DMS114 treated with DMSO at 0.1 percent for 48 hours (cell line): Measurements from ENCODE around the gene DCLK3.

ENCODE experiments used
- DNase-seq: peaks from one replicate; lab custom pipeline; 2025; ENCODE audit not compliant: unreplicated experiment; lab: John Stamatoyannopoulos, UW

DCLK3 gene

GRCh38 chr3:36709826-36710365, 54.5 kb downstream of the DCLK3 start:
- no peak for DNase-seq

DNA sequence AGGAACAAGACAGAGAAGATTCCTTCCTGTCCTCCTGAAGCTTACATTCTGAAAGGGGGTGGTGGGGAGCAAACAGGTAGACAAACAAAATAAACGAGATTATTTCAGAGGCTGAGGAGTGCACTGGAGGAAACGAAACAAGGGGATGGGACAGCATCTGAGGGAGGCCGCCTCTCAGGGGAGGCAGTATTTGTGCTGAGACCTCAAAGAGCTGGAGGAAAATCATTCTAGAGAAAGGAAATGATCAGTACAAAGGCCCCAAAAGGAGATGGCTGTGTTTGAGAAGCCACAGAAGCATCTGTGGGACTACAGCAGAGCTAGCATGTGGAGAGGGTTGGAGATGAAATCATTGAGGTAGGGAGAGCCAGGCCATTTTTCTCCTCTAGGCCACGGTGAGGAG, 55.1 kb downstream of the DCLK3 start:
- no peak for DNase-seq

- DNase-seq: no peak
Measured at GRCh38 chr3:36707623-36708409, 56.5 kb downstream of the DCLK3 start.

DNA sequence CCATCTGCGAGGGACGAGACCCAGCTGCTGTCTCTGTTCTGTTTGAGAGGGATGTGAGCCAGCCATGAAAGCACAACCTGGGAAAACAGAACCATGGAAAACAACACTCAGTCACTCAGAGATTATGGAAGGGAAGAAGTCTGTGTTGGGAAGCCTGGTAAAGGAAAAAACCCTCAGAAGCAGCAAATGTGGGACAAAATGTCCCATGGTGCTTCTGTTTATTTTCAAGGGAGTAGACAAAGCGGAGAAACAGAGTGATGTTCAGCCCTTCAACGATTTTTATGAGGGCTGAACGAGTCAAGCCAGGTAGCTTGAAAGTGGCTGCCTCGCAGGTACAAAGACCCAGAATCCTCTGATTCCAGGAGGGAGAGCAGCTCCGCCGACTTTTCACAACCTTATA, 59.3 kb downstream of the DCLK3 start:
- no peak for DNase-seq

- DNase-seq: no peak
Measured at GRCh38 chr3:36704280-36704679, 60.1 kb downstream of the DCLK3 start.

DNA sequence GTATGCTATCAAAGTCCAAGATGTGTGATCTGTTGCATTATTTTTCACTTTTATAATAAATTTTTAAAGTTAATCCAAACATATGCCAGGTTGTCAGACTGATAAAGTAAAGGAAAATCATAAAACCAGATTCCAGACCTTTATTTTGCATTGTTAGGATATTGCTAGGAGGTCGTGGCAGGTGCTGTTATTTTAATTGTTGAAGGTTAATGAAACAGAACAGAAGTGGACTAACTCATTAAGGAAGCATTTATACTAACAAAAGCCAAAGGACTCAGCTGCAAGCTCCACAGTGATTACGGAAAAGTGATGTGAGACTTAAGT, 63.1 kb downstream of the DCLK3 start:
- no peak for DNase-seq

DNA sequence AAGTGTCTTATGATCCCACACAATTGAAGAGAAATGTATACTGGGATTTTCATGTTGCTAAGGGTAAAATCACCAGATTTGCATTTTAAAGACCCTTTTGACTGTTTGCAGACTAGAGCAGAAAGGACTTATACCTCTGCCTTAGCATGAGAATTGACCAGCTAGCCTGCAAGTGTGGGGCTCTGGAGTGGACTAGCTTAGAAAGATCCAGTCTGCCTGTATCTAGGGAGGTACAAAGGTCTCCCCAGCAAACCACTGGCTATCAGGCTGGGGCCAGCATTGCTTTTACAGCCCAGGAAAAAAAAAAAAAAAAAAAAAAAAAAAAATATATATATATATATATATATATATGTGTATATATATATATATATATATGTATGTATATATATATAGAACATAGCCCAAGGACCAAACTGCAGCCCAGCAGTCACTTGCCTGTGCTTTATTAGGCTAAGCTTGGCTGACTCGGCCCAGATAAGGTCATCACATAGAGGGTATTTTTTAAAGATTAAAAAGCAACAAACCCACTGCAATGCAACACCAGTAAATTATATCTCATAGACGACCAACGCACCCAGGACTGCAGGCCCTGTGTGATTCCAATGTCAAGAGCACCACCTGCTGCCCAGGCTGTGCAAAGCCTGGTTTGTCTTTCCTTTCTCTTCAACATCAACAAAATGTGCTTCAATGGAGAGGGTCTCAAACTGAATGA, 63.7 kb downstream of the DCLK3 start:
- peak; percentile 60 for DNase-seq

DNA sequence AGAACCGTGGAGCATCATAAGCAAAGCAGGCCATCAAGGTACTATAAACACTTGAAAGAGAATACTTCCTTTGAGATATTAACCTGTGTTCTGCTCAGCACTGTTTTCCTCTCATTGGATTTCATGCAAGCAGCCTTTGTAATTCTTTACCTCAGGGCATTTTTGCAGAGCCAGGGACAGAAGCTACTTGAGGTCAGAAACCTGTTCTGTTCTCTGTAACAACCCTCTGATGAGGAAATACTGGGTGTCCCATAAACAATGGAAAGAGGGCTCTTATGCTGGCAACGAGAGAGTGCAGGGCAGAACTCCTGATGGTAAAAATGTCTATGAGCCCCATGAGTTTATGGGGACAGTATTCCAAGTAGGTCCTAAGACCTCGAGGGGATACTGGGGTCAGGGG, 66.0 kb downstream of the DCLK3 start:
- no peak for DNase-seq

- no peak for DNase-seq
Measured at GRCh38 chr3:36697229-36698001, 66.9 kb downstream of the DCLK3 start.

DNA sequence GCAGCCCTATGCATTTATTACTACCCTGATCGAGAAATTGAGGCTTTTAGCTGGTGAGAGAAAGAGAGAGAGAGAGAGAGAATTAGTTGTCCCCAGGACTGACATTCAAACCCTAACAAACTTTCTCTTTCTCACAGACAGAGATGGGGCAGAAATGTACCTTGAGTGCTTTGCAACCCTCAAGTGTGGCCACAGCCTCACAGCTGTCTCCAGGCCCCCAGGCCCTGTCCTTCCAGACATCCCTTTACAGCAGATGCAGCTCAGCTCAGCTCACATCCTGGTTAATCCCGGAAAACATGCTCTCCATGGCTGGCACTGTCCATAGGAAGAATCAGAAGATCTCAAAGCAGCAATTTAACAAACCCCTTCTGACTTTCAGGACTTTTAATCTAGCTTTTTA, 67.6 kb downstream of the DCLK3 start:
- no peak for DNase-seq

GRCh38 chr3:36695769-36696137, 68.6 kb downstream of the DCLK3 start:
- no peak for DNase-seq

- no peak for DNase-seq
Measured at GRCh38 chr3:36695113-36695768, 69.1 kb downstream of the DCLK3 start.

GRCh38 chr3:36693670-36694069, 70.7 kb downstream of the DCLK3 start:
- DNase-seq: no peak

GRCh38 chr3:36689560-36689959, 74.8 kb downstream of the DCLK3 start:
- DNase-seq: no peak

GRCh38 chr3:36688815-36689214, 75.5 kb downstream of the DCLK3 start:
- DNase-seq: no peak

GRCh38 chr3:36686516-36686915, 77.8 kb downstream of the DCLK3 start:
- DNase-seq: no peak

DNA sequence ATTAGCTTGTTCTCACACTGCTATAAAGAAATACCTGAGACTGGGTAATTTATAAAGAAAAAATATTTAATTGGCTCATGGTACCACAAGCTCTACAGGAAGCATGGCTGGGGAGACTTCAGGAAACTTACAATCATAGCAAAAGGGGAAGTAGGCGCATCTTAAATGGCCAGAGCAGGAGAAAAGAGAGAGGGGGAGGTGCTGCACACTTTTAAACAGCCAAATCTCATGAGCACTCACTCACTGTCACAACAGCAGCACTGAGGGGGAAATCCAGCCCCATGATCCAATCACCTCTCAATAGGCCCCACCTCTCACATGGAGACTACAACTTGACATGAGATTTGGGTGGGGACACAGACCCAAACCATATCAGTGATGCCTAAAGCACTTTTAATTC, 82.5 kb downstream of the DCLK3 start:
- no peak for DNase-seq

DNA sequence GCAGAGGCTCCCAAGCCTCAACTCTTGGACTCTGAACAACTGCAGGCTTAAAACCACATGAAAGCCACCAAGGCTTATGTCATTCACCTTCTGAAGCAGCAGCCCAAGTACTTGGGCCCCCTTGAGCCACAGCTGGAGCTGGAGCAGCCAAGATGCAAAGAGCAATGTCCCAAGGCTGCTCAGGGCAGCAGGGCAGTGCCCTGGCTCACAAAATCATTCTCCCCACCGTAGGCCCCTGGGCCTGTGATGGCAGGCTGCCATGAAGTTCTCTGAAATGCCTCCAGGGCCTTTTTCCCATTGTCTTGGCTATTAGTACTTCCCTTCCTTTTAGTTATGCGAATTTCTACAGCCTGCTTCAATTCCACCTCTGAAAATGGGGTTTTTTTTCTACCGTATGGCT, 83.4 kb downstream of the DCLK3 start:
- DNase-seq: no peak

GRCh38 chr3:36679384-36680200, 84.8 kb downstream of the DCLK3 start:
- DNase-seq: no peak

GRCh38 chr3:36678216-36679013, 85.9 kb downstream of the DCLK3 start:
- DNase-seq: no peak
